ENCODE results near the gene GRIK5. TPM values are rescaled to one million over a fixed set of nuclear protein-coding genes. Genes with fewer than 3 reads are reported as not detected.

GRIK5 gene
- total RNA-seq, 5 donors from 2014 or later (not counting 1 experiment from before 2014, with no cell fraction given), result 0.26 to 1.5 (median 1.3) TPM

DNA sequence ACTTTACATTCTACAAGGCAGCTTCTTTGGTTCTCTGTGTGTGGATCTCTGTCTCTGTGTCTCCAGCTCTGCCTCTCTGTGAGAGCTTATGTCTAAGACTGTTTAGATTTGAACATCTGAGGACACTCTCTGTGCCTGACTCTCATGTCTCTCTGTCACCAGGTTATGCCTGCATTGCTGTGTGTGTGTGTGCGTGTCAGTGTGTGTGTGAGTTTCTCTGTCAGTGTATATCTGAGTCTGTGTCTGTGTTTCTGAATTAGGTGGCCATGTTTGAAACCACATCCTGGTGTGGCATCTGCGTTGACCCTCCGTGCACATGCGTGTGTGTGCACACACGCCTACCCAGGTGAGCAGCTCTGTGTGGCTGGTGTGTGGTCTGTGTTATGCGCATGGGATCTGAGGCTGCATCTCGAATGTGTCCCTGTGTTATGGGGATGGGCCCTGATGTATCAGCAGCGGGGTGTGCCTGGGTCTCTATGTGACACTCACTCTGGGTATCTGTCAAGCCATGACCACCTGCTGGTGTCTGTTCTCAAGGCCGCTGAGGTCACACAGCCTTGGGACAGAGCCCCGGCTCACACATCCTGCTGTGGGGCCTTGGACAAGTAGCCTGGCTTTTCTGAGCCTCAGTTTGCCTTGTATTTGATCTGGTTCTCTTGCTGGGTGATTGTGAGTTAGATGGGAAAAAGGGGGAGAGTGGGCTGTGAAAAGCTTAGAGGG is 82.7 kb downstream of the GRIK5 start:
- H3K27me3 ChIP-seq (replicated peaks in 1 of 2; ENCODE audit: control insufficient read depth in 2 of 2, extremely low read depth in 1 of 2, insufficient read depth in 2 of 2, low read length in 1 of 2), result peaks cover 0 to 10% of the 10 kb centered on the region in 2 experiments
- H3K9me3 ChIP-seq, result no peaks in the 10 kb centered on the region
- Mint-ChIP-seq H3K27ac (no peak overlapping the region), H3K4me1 (no peaks in the 10 kb centered on the region), H3K27me3 (no peaks in the 10 kb centered on the region), H3K4me3 (no peak overlapping the region), H3K9me3 (no peaks in the 10 kb centered on the region), H3K36me3 (peaks cover 12% of the 10 kb centered on the region)
- H3K36me3 ChIP-seq (ENCODE audit: control insufficient read depth in 2 of 2, extremely low read depth in 1 of 2, insufficient read depth in 1 of 2, low read length in 1 of 2), result peaks cover 0 to 12% of the 10 kb centered on the region in 2 donors
- WGBS (ENCODE audit: insufficient coverage), result 81% methylated on average over 9 of the region's 10 CpGs
- POLR2A ChIA-PET, result no interaction called here
- no peak for ATAC-seq (replicated peaks in 1 of 4)
- H3K4me1 ChIP-seq (ENCODE audit: control insufficient read depth in 1 of 2, extremely low read depth in 1 of 2, insufficient read depth in 2 of 2, low read length in 2 of 2), result no peaks in the 10 kb centered on the region
- no peak overlapping the region for H3K27ac ChIP-seq (ENCODE audit: low read length)
- no peak overlapping the region for H3K4me3 ChIP-seq (ENCODE audit: control insufficient read depth in 1 of 2, extremely low read depth in 1 of 2, low read length in 1 of 2)
- DNase-seq, result no peak
- CTCF ChIA-PET, result no interaction called here

DNA sequence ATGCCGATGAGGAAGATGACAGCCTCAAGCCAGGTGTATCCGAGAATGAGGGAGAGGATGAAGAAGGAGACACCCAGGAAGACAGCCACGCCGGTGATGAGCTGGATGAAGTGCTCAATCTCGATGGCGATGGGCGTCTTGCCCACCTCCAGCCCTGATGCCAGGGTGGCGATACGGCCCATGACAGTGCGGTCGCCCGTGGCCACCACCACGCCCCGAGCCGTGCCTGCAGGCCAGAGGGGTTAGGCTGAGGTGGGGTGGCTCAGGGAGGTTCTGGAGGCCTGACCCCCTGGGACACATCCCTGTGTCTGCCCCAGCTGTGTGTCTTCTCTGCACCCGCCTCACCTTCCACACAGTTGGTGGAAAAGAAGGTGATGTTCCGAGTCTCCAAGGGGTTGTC is 85.0 kb downstream of the GRIK5 start:
- H3K27ac Mint-ChIP-seq, result no peak overlapping the region
- no peaks in the 10 kb centered on the region for H3K4me1 Mint-ChIP-seq
- H3K27me3 Mint-ChIP-seq, result no peaks in the 10 kb centered on the region
- Histone ChIP-seq H3K36me3 (ENCODE audit: control insufficient read depth in 2 of 2, extremely low read depth in 1 of 2, insufficient read depth in 1 of 2, low read length in 1 of 2) (peaks cover 0 to 12% of the 10 kb centered on the region in 2 donors), H3K27ac (ENCODE audit: low read length) (no peak overlapping the region), H3K4me1 (ENCODE audit: control insufficient read depth in 1 of 2, extremely low read depth in 1 of 2, insufficient read depth in 2 of 2, low read length in 2 of 2) (no peaks in the 10 kb centered on the region), H3K9me3 (no peaks in the 10 kb centered on the region), H3K27me3 (replicated peaks in 1 of 2; ENCODE audit: control insufficient read depth in 2 of 2, extremely low read depth in 1 of 2, insufficient read depth in 2 of 2, low read length in 1 of 2) (no peaks in the 10 kb centered on the region), H3K4me3 (ENCODE audit: control insufficient read depth in 1 of 2, extremely low read depth in 1 of 2, low read length in 1 of 2) (no peak overlapping the region)
- WGBS (ENCODE audit: insufficient coverage), result 94% methylated on average over 14 of the region's 17 CpGs
- ChIA-PET CTCF (no interaction called here), POLR2A (no interaction called here)
- no peaks in the 10 kb centered on the region for H3K9me3 Mint-ChIP-seq
- peaks cover 16% of the 10 kb centered on the region for H3K36me3 Mint-ChIP-seq
- no peak overlapping the region for H3K4me3 Mint-ChIP-seq
- DNase-seq, result no peak
- ATAC-seq (replicated peaks in 1 of 4), result no peak

DNA sequence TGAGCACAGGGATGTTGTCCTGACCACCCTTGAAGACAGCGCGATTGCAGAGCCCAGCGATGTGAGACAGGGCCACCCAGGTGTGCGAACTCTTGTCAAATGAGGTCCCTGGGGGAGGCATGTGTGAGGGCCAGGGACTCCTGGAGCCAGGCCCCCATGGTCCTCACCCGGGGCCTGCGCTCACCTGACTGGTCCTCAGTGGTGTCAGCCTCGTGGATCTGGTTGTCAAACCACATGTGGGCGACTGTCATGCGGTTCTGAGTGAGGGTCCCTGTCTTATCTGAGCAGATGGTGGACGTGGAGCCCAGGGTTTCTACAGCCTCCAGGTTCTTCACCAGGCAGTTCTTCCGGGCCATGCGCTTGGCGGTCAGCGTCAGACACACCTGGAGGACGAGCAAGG is 88.3 kb downstream of the GRIK5 start:
- Mint-ChIP-seq H3K27ac (no peak overlapping the region), H3K36me3 (peaks cover 6% of the 10 kb centered on the region), H3K27me3 (no peaks in the 10 kb centered on the region), H3K4me3 (no peak overlapping the region), H3K9me3 (no peaks in the 10 kb centered on the region), H3K4me1 (no peaks in the 10 kb centered on the region)
- Histone ChIP-seq H3K27ac (ENCODE audit: low read length) (no peak overlapping the region), H3K4me1 (ENCODE audit: control insufficient read depth in 1 of 2, extremely low read depth in 1 of 2, insufficient read depth in 2 of 2, low read length in 2 of 2) (no peaks in the 10 kb centered on the region), H3K4me3 (ENCODE audit: control insufficient read depth in 1 of 2, extremely low read depth in 1 of 2, low read length in 1 of 2) (no peak overlapping the region), H3K36me3 (ENCODE audit: control insufficient read depth in 2 of 2, extremely low read depth in 1 of 2, insufficient read depth in 1 of 2, low read length in 1 of 2) (peaks cover 0 to 4% of the 10 kb centered on the region in 2 donors), H3K27me3 (replicated peaks in 1 of 2; ENCODE audit: control insufficient read depth in 2 of 2, extremely low read depth in 1 of 2, insufficient read depth in 2 of 2, low read length in 1 of 2) (no peaks in the 10 kb centered on the region), H3K9me3 (no peaks in the 10 kb centered on the region)
- DNase-seq (no peak), ATAC-seq (replicated peaks in 1 of 4) (no peak)
- CTCF ChIA-PET, result no interaction called here
- WGBS (ENCODE audit: insufficient coverage), result 94% methylated on average over 12 of the region's 15 CpGs
- POLR2A ChIA-PET, result no interaction called here

DNA sequence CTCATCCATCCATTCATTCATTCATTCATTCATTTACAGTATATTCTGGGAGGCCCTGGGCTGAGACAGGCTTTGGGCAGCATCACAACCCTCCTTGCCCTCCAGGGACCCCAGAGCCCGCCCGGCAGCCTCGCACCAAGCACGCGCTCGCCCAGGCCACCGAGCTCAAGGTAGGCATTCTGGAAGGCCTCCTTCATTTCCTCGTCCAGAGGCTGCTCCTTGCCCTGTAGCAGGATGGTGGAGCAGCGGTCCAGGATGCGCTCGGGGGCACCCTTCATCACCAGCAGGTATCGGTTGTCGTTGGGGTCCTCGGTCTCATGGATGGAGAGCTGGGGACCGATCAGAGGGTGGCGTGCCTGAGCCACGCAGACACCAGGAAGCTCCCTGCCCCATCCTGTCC is 91.5 kb downstream of the GRIK5 start:
- Histone ChIP-seq H3K27ac (ENCODE audit: low read length) (no peak overlapping the region), H3K9me3 (no peaks in the 10 kb centered on the region), H3K27me3 (replicated peaks in 1 of 2; ENCODE audit: control insufficient read depth in 2 of 2, extremely low read depth in 1 of 2, insufficient read depth in 2 of 2, low read length in 1 of 2) (no peaks in the 10 kb centered on the region), H3K36me3 (ENCODE audit: control insufficient read depth in 2 of 2, extremely low read depth in 1 of 2, insufficient read depth in 1 of 2, low read length in 1 of 2) (peaks cover 2 to 5% of the 10 kb centered on the region in 2 donors), H3K4me1 (ENCODE audit: control insufficient read depth in 1 of 2, extremely low read depth in 1 of 2, insufficient read depth in 2 of 2, low read length in 2 of 2) (no peaks in the 10 kb centered on the region), H3K4me3 (ENCODE audit: control insufficient read depth in 1 of 2, extremely low read depth in 1 of 2, low read length in 1 of 2) (no peak overlapping the region)
- DNase-seq (no peak), ATAC-seq (replicated peaks in 1 of 4) (no peak)
- H3K4me3 Mint-ChIP-seq, result no peak overlapping the region
- no peaks in the 10 kb centered on the region for H3K27me3 Mint-ChIP-seq
- CTCF ChIA-PET, result no interaction called here
- no peak overlapping the region for H3K27ac Mint-ChIP-seq
- POLR2A ChIA-PET, result no interaction called here
- H3K4me1 Mint-ChIP-seq, result no peaks in the 10 kb centered on the region
- 94% methylated on average over 15 of the region's 17 CpGs for WGBS (ENCODE audit: insufficient coverage)
- no peaks in the 10 kb centered on the region for H3K9me3 Mint-ChIP-seq
- peaks cover 6% of the 10 kb centered on the region for H3K36me3 Mint-ChIP-seq

DNA sequence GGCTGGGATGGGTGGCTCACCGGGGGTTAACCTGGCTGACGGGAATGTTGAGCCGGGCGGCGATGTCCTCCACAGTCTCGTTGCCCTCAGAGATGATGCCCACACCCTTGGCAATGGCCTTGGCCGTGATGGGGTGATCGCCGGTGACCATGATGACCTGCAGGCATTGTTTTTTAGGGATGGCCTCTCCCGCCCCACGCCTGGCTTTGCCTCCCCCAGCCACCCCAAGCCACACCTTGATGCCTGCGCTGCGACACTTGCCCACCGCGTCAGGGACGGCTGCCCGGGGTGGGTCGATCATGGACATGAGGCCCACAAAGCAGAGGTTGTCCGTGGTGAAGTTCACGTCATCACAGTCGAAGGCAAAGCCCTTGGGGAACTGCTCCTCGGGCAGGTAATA is 92.1 kb downstream of the GRIK5 start:
- Mint-ChIP-seq H3K27me3 (no peaks in the 10 kb centered on the region), H3K36me3 (peaks cover 6% of the 10 kb centered on the region), H3K9me3 (no peaks in the 10 kb centered on the region), H3K4me1 (no peaks in the 10 kb centered on the region), H3K4me3 (no peak overlapping the region), H3K27ac (no peak overlapping the region)
- ChIA-PET POLR2A (no interaction called here), CTCF (no interaction called here)
- Histone ChIP-seq H3K4me3 (ENCODE audit: control insufficient read depth in 1 of 2, extremely low read depth in 1 of 2, low read length in 1 of 2) (no peak overlapping the region), H3K27me3 (replicated peaks in 1 of 2; ENCODE audit: control insufficient read depth in 2 of 2, extremely low read depth in 1 of 2, insufficient read depth in 2 of 2, low read length in 1 of 2) (no peaks in the 10 kb centered on the region), H3K36me3 (ENCODE audit: control insufficient read depth in 2 of 2, extremely low read depth in 1 of 2, insufficient read depth in 1 of 2, low read length in 1 of 2) (peaks cover 2 to 5% of the 10 kb centered on the region in 2 donors), H3K27ac (ENCODE audit: low read length) (no peak overlapping the region), H3K4me1 (ENCODE audit: control insufficient read depth in 1 of 2, extremely low read depth in 1 of 2, insufficient read depth in 2 of 2, low read length in 2 of 2) (no peaks in the 10 kb centered on the region), H3K9me3 (no peaks in the 10 kb centered on the region)
- DNase-seq, result no peak
- 97% methylated on average over 18 of the region's 22 CpGs for WGBS (ENCODE audit: insufficient coverage)
- ATAC-seq (replicated peaks in 1 of 4), result no peak

DNA sequence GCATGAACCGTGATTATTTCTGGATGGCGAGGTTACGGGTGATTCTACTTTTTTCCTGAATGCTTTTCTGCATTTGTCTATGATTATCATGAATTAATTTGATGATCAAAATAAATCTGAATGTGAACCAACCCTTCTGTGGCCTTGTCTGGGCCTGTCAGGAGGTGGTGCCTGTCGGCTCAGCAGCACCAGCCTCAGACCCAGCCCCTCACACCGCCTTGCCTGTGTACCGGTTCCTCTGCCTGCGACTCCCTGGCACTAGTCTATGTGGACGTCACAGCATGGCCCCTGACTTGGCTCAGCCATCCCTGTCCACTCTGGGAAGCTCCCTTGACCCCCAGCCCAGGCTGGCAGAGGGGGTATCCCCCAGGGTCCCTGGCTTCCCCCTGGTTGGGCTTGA is 95.4 kb downstream of the GRIK5 start:
- H3K36me3 Mint-ChIP-seq, result peaks cover 3% of the 10 kb centered on the region
- DNase-seq (no peak), ATAC-seq (replicated peaks in 1 of 4) (no peak)
- no peak overlapping the region for H3K4me3 Mint-ChIP-seq
- ChIA-PET CTCF (no interaction called here), POLR2A (no interaction called here)
- H3K27ac Mint-ChIP-seq, result no peak overlapping the region
- H3K9me3 ChIP-seq, result no peaks in the 10 kb centered on the region
- no peak overlapping the region for H3K27ac ChIP-seq (ENCODE audit: low read length)
- 86% methylated on average over 4 of the region's 8 CpGs for WGBS (ENCODE audit: insufficient coverage)
- peaks cover 0 to 2% of the 10 kb centered on the region in 2 experiments for H3K27me3 ChIP-seq (replicated peaks in 1 of 2; ENCODE audit: control insufficient read depth in 2 of 2, extremely low read depth in 1 of 2, insufficient read depth in 2 of 2, low read length in 1 of 2)
- H3K36me3 ChIP-seq (ENCODE audit: control insufficient read depth in 2 of 2, extremely low read depth in 1 of 2, insufficient read depth in 1 of 2, low read length in 1 of 2), result peaks cover 2 to 5% of the 10 kb centered on the region in 2 donors
- no peaks in the 10 kb centered on the region for H3K27me3 Mint-ChIP-seq
- H3K9me3 Mint-ChIP-seq, result no peaks in the 10 kb centered on the region
- H3K4me3 ChIP-seq (ENCODE audit: control insufficient read depth in 1 of 2, extremely low read depth in 1 of 2, low read length in 1 of 2), result no peak overlapping the region
- H3K4me1 Mint-ChIP-seq, result no peaks in the 10 kb centered on the region
- H3K4me1 ChIP-seq (ENCODE audit: control insufficient read depth in 1 of 2, extremely low read depth in 1 of 2, insufficient read depth in 2 of 2, low read length in 2 of 2), result no peaks in the 10 kb centered on the region

- no peaks in the 10 kb centered on the region for H3K27me3 Mint-ChIP-seq
- H3K9me3 Mint-ChIP-seq, result no peaks in the 10 kb centered on the region
- H3K4me3 Mint-ChIP-seq, result no peak overlapping the region
- H3K36me3 Mint-ChIP-seq, result peaks cover 1% of the 10 kb centered on the region
- peaks cover 0 to 5% (median 0%) of the 10 kb centered on the region in 3 donors for H3K4me1 Mint-ChIP-seq
- DNase-seq (no peak), ATAC-seq (replicated peaks in 1 of 4) (no peak)
- no peak overlapping the region for H3K27ac Mint-ChIP-seq
- Histone ChIP-seq H3K27ac (ENCODE audit: low read length) (no peak overlapping the region), H3K4me1 (ENCODE audit: control insufficient read depth in 1 of 2, extremely low read depth in 1 of 2, insufficient read depth in 2 of 2, low read length in 2 of 2) (no peaks in the 10 kb centered on the region), H3K36me3 (ENCODE audit: control insufficient read depth in 2 of 2, extremely low read depth in 1 of 2, insufficient read depth in 1 of 2, low read length in 1 of 2) (peaks cover 2 to 5% of the 10 kb centered on the region in 2 donors), H3K9me3 (no peaks in the 10 kb centered on the region), H3K27me3 (replicated peaks in 1 of 2; ENCODE audit: control insufficient read depth in 2 of 2, extremely low read depth in 1 of 2, insufficient read depth in 2 of 2, low read length in 1 of 2) (peaks cover 0 to 2% of the 10 kb centered on the region in 2 experiments), H3K4me3 (ENCODE audit: control insufficient read depth in 1 of 2, extremely low read depth in 1 of 2, low read length in 1 of 2) (no peak overlapping the region)
- POLR2A ChIA-PET, result no interaction called here
- CTCF ChIA-PET, result interaction anchor here in 1 of 2 donors (0.6 kb wide), 1 partner anchor 47 kb away, joined by 3 read pairs; no protein-coding TSS in a partner anchor
- 100% methylated on average over 1 of the region's 11 CpGs for WGBS (ENCODE audit: insufficient coverage)
Measured at GRCh38 chr19:41971363-41971762, 98.6 kb downstream of the GRIK5 start.

Measured in T-cell (primary cell).